Activated T-cell treated with anti-CD3 and anti-CD28 coated beads for 1 hour (primary cell): Measurements from ENCODE around the gene GRID2IP.
"Not testable (repeated sequence)": the region's sequence is repeated elsewhere in the genome, so short reads cannot be mapped to it uniquely, and the experiment has no call there.

ENCODE experiments used
- DNase-seq: peaks from one replicate; pipeline ENCODE4 v3.0.0-alpha.2; 2020; ENCODE audit warnings: low read depth

Gene GRID2IP

GRCh38 chr7:6487184-6487545 is 64.1 kb downstream of the GRID2IP start:
- no peak for DNase-seq

- DNase-seq: no peak
Observed at GRCh38 chr7:6486438-6487183, 64.7 kb downstream of the GRID2IP start.

DNA sequence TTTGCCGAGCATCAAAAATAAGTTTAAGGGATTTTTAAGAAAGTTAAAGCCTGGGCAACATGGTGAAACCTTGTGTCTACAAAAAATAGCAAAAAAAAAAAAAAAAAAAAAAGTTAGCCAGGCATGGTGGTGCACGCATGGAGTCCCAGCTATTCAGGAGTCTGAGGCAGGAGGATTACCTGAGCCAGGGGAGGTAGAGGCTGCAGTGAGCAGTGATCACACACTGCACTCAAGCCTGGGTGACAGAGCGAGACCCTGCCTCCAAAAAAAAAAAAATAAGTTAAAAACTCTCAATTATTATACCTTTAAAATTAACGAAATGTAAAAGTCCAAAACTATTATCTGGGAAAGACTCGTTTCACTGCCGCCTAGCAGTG is 68.5 kb downstream of the GRID2IP start:
- no peak for DNase-seq

DNA sequence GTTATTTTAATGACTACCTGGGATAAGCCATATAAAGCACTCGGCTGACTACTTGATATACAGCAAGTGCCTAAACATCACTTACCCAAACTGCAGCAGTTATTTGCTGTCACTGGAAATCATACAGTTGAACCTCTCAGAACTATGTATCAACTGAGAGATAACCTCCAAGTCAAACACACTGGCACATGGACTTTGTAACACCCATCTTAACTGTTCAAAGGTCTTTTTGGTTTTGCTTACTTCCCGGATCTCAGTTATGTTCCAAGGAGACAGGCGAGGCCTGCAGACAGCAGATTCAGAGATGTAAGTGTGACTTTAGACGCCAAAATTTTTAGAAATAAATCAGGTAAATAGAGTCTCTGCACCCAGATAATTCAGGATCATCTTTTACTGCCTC is 69.0 kb downstream of the GRID2IP start:
- no peak for DNase-seq

DNA sequence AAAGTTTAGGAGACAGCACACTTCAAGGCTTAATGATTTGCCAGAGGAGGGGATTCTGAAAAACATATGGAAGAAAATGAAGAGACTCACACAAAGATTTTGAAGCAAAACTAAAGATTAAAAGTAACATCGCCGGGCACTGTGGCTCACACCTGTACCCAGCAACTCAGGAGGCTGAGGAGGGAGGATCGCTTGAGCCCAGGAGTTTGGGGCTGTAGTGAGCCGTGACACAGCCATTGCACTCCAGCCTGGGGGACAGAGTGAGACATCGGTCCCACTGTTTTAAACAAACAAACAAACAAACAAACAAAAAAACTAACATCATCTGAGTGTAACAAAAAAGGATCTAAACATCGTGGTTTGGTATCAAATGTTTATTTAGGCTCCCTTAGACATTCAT is 69.8 kb downstream of the GRID2IP start:
- no peak for DNase-seq

- DNase-seq: no peak
Observed at GRCh38 chr7:6480323-6480660, 71.0 kb downstream of the GRID2IP start.

- no peak for DNase-seq
Observed at GRCh38 chr7:6479067-6479466, 72.2 kb downstream of the GRID2IP start.

DNA sequence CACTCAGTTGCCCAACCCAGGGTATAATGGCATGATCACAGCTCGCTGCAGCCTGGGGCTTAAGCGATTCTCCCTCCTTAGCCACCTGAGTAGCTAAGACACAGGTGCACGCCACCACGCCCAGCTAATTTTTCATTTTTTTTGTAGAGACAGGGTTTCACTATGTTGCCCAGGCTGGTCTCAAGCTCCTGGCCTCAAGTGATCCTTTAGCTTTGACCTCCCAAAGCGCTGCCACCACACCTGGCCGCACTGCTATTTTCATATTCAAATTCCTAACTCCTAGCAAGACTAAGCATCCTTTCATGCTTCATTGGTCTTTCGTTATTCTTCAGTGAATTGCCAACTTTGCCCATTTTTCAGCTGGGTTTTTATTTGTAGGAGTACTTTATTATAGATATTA is 73.1 kb downstream of the GRID2IP start:
- no peak for DNase-seq

DNA sequence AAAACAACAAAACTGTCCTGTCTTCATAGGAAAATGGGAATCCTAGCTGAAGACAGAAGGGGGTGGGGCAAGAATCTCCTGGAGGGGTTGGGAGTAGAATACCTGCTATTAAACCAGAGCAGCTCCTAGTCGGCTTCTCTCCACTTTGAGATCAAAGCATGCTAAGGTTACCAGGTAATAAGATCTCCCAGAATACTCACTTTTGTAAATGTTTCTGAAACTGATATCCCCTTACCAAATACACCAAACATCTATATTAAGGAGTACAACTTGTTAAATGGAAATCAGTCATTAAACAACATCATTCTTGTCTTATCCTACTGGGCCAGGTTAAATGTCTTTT is 74.0 kb downstream of the GRID2IP start:
- DNase-seq: no peak

GRCh38 chr7:6476596-6477317 is 74.5 kb downstream of the GRID2IP start:
- DNase-seq: no peak

GRCh38 chr7:6475433-6476186 is 75.7 kb downstream of the GRID2IP start:
- no peak for DNase-seq

- no peak for DNase-seq
Observed at GRCh38 chr7:6465862-6466261, 85.4 kb downstream of the GRID2IP start.

DNA sequence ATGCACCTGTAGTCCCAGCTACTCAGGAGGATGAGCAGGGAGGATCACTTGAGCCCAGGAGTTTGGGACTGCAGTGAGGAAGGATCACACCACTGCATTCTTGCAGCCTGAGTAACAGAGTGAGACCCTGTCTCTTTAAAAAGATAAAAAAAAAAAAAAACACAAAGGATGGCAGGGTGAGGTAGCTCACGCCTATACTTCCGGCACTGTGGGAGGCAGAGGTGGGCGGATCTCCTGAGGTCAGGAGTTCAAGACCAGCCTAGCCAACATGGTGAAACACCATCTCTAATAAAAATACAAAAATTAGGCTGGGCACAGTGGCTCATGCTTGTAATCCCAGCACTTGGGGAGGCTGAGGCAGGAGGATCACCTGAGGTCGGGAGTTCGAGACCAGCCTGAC is 87.7 kb downstream of the GRID2IP start:
- DNase-seq: not testable (repeated sequence)

DNA sequence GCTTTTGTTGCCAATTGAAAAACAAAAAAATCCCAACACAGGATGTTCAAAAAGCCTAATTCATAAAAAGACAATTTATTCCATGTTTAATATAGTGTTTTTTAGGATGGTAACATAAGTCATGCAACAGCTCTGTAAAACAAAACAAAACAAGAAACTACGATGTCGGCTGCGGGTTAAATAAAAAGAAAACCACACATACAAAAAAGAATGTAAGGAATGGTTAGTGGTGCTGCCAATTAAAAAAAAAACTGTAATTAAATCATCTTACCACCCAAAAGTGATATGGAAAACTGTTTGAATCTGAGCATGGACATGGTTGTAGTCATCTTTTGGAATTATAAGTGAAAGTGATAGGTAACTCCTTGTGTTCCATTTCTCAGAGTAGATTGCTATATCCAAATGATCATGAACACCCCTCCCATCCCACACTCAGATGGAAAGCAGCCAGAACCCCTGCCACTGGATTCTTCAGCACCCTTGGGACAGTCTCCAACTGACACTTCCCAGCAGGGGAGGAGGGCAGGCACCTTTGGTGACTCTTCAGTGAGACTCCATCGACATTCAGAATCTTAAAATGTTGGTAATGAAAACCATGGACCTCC is 89.2 kb downstream of the GRID2IP start:
- no peak for DNase-seq

DNA sequence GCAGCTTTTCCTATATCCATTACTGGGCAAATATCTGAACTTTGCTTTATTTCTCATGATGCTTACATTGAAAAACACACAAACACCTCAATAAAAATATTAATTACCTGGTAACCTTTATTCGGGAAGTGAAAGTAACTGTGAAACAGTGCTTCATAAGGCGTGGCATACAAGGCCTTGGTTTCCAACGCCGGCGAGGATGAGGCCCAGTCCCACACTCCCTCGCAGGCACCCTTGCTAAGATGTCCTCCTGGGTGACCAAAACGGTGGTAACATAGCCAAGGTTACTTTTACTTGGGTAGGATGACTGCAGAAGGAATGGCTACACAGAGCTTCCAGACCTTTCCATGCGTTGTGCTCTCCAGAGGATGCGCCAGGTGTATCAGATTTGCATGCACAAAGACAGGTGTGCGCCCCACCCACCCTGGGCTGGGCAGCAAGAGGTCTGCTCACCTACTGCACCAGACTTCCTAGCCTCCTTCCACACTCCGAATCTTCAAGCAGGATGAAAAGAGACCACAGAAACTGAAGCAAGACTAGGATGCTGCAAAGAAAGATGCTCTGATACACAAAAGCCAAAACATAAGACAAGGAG is 90.2 kb downstream of the GRID2IP start:
- no peak for DNase-seq

DNA sequence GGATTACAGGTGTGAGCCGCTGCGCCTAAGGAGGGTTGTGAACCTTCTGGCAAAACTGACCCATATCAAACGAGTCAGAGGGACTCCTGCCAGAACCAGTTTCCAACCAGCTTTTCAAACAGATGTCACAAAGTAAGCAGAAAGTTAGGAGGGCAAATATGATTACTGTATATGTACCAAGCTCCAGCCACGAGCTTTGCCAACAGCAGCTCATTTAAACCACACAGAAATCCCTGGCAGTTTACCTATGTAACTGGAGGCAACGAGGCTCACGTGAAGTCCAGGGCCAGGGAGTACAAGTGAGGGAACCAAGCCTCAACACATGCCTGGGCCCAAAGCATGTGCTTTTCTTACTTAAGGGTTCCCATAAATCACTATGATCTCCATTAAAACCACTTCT is 91.0 kb downstream of the GRID2IP start:
- DNase-seq: no peak

GRCh38 chr7:6458676-6459075 is 92.6 kb downstream of the GRID2IP start:
- not testable (repeated sequence) for DNase-seq

DNA sequence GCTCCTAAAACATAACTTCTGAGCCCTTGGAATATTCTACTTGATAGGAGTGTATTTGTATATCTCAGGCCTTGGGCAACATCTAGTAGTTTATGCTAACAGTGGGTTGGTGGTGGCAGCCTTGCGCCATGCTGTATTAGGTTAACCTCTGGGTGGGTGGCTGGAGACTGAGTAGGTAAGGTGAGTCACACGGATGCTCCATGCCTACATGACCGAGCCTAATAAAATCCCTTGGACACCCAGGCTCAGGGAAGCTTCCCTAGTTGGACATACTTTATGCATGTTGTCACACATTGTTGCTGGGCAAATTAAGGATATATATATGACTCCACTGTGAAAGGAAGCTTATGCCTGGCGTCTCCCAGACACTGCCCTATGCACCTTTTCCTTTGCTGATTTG is 97.5 kb downstream of the GRID2IP start:
- no peak for DNase-seq

- DNase-seq: no peak
Observed at GRCh38 chr7:6451224-6451705, 100.0 kb downstream of the GRID2IP start.

DNA sequence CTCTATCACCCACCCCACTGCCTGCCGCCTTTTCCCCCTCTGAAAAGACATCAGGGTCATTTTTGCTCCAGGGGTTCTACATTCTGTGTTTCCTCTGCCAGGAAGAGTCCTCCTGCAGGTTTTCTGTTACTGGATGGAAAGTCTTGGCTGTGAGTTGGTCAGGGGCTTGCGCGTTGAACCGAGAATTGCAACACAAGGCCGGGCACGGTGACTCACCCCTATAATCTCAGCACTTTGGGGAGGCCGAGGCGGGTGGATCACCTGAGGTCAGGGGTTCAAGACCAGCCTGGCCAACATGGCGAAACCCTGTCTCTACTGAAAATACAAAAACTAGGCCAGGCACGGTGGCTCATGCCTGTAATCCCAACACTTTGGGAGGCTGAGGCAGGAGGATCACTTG is 100.7 kb downstream of the GRID2IP start:
- not testable (repeated sequence) for DNase-seq

- DNase-seq: not testable (repeated sequence)
Observed at GRCh38 chr7:6449884-6450283, 101.4 kb downstream of the GRID2IP start.

DNA sequence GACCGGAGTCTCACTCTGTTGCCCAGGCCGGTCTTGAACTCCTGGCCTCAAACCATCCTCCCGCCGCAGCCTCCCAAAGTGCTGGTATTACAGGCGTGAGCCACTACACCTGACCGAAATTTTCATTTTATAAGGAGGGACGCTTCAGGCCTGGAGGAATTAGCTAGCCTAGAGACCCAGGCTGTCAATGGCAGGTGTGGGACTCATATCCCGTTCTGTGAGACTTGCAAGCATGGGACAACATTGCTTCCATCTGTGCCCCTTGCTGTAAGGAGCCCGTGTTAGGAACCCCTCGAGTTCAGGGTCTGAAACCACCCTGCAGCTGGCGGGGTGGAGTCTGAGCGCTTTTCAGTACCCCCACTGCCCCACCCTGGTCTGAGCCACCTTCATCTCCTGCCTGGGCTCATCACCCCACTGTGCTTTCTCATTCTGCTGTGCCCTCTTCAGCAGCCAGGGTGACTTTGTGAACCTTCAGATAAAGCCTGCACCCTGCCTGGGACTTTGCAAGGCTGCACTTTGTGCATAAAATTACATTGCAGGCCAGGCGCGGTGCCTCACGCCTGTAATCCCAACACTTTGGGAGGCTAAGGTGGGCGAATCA is 102.2 kb downstream of the GRID2IP start:
- DNase-seq: no peak
